Measurements from ENCODE around the gene TXK.
A peak's percentile ranks its signal among the peaks of the same experiment; 100 is the strongest.

GRCh38 chr4:48141048-48141447 lies 7.0 kb upstream of the TXK start:
- TF ChIP-seq EP300 (IDR thresholded peaks at IDR 0.05; ENCODE audit: borderline replicate concordance in 1 of 2, low read depth in 1 of 2, low read length in 1 of 2) (no peak), SIN3A (IDR thresholded peaks at IDR 0.05; ENCODE audit: borderline replicate concordance, low read depth, low read length) (no peak), USF1 (IDR thresholded peaks at IDR 0.05; ENCODE audit: borderline replicate concordance, low read depth) (no peak), GABPA (IDR thresholded peaks at IDR 0.05; ENCODE audit: low read depth) (no peak), TAF1 (IDR thresholded peaks at IDR 0.05; ENCODE audit: borderline replicate concordance, low read depth, low read length) (no peak), POLR2AphosphoS5 (IDR thresholded peaks at IDR 0.05; ENCODE audit: low read depth, low read length) (no peak), IRF3 (IDR thresholded peaks at IDR 0.05; ENCODE audit: low read depth, low read length) (no peak), YY1 (IDR thresholded peaks at IDR 0.05; ENCODE audit: low read depth) (no peak), NRF1 (IDR thresholded peaks at IDR 0.05; ENCODE audit: low read depth, low read length) (no peak), RXRA (IDR thresholded peaks at IDR 0.05; ENCODE audit: borderline replicate concordance, low read depth) (no peak)
- TF ChIP-seq, protein P1, sequence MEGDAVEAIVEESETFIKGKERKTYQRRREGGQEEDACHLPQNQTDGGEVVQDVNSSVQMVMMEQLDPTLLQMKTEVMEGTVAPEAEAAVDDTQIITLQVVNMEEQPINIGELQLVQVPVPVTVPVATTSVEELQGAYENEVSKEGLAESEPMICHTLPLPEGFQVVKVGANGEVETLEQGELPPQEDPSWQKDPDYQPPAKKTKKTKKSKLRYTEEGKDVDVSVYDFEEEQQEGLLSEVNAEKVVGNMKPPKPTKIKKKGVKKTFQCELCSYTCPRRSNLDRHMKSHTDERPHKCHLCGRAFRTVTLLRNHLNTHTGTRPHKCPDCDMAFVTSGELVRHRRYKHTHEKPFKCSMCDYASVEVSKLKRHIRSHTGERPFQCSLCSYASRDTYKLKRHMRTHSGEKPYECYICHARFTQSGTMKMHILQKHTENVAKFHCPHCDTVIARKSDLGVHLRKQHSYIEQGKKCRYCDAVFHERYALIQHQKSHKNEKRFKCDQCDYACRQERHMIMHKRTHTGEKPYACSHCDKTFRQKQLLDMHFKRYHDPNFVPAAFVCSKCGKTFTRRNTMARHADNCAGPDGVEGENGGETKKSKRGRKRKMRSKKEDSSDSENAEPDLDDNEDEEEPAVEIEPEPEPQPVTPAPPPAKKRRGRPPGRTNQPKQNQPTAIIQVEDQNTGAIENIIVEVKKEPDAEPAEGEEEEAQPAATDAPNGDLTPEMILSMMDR (IDR thresholded peaks at IDR 0.05) = peak; percentile 71
- TF ChIP-seq, protein P2, sequence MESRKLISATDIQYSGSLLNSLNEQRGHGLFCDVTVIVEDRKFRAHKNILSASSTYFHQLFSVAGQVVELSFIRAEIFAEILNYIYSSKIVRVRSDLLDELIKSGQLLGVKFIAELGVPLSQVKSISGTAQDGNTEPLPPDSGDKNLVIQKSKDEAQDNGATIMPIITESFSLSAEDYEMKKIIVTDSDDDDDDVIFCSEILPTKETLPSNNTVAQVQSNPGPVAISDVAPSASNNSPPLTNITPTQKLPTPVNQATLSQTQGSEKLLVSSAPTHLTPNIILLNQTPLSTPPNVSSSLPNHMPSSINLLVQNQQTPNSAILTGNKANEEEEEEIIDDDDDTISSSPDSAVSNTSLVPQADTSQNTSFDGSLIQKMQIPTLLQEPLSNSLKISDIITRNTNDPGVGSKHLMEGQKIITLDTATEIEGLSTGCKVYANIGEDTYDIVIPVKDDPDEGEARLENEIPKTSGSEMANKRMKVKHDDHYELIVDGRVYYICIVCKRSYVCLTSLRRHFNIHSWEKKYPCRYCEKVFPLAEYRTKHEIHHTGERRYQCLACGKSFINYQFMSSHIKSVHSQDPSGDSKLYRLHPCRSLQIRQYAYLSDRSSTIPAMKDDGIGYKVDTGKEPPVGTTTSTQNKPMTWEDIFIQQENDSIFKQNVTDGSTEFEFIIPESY (IDR thresholded peaks at IDR 0.05; ENCODE audit: borderline replicate concordance, low read depth) = no peak
